ENCODE results near the gene CAPN2. TPM values are rescaled to one million over a fixed set of nuclear protein-coding genes. Genes with fewer than 3 reads are reported as not detected.

Gene CAPN2
- total RNA-seq, 2 donors from 2014 or later = 218 to 220 TPM

DNA sequence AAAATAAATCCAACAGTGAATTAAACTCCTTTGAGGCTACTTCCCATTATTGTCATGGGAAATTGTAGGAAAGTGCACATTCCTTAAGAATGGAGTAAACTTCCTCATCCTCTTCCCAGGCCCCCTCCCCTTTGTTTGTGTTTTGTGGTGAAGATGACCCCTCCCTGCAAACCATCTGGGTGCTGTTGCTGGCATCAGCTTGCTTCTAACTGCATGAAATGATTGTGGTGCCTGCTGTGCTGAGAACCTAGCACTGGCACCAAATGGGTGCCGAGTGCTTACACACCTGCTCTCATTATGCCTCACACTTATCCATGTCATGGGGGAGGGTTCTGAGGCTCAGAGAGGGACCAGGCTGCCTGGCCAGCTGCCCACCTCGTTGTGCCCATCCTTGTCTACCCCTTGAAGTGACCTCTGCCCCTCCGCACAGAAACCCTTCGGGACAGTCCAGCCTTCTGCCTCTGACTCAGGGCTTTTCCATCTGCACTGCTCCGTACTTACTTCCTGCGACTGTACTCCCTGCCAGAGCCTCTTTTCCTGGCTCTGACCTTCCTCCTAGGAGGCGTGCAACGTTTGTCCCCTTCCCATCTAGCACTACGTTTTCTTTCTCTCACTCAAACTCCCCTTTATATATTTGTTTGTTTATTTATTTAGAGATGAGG is 30.6 kb downstream of the CAPN2 start:
- H3K27ac Mint-ChIP-seq = peak overlapping the region; percentile 79
- no peaks in the 10 kb centered on the region for H3K9me3 ChIP-seq (ENCODE audit: control insufficient read depth, low read length, poor library complexity, severe bottlenecking)
- ATAC-seq (no peak), DNase-seq (no peak)
- peaks cover 6% of the 10 kb centered on the region for H3K36me3 Mint-ChIP-seq (ENCODE audit: low read depth)
- H3K4me1 Mint-ChIP-seq = peaks cover 21% of the 10 kb centered on the region
- H3K27me3 Mint-ChIP-seq = no peaks in the 10 kb centered on the region
- H3K4me3 Mint-ChIP-seq = no peak overlapping the region

DNA sequence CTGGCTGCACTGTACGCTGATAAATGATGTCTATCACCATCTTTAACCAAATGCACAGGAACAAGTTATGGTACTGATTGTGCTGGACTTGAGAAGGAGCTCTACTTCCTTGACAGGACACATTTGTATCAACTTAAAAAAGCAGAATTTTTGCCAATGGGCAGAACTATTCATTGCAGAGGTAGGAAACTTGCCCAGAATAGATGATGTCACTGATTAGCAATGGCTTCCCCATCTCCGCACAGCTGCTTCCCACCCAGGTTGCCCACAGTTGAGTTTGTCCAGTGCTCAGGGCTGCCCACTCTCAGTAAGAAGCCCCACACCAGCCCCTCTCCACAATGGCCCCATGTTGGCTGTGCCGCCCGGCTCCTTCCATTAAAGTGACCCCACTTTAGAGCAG is 33.4 kb downstream of the CAPN2 start:
- Mint-ChIP-seq H3K4me3 (no peak overlapping the region), H3K27ac (no peak overlapping the region), H3K4me1 (peaks cover 30% of the 10 kb centered on the region), H3K27me3 (no peaks in the 10 kb centered on the region), H3K36me3 (ENCODE audit: low read depth) (peaks cover 8% of the 10 kb centered on the region)
- no peaks in the 10 kb centered on the region for H3K9me3 ChIP-seq (ENCODE audit: control insufficient read depth, low read length, poor library complexity, severe bottlenecking)
- DNase-seq = no peak
- no peak for ATAC-seq

GRCh38 chr1:223747838-223748335 is 35.5 kb downstream of the CAPN2 start:
- H3K4me3 Mint-ChIP-seq = peak overlapping the region; percentile 75

DNA sequence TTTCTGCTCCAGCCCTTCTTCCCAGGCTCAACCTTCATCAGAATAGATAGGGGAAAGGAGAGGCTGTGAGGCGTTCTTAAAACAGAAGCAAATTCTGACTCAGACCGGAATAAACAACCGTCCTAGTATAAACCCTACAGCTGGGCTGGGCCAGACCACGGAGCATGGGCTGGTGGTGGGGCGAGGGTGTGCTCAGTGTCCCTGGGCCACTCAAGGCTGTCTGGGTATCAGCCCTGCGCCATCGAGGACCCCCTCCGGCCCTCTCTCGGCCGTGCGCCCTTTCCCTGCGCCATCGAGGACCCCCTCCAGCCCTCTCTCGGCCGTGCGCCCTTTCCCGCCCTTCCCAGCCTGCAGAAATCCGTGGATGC is 36.0 kb downstream of the CAPN2 start:
- ATAC-seq = no peak
- Mint-ChIP-seq H3K4me3 (peak overlapping the region; percentile 85), H3K36me3 (ENCODE audit: low read depth) (peaks cover 14% of the 10 kb centered on the region), H3K27me3 (no peaks in the 10 kb centered on the region), H3K27ac (peak overlapping the region; percentile 79), H3K4me1 (peaks cover 31% of the 10 kb centered on the region)
- DNase-seq = no peak
- no peaks in the 10 kb centered on the region for H3K9me3 ChIP-seq (ENCODE audit: control insufficient read depth, low read length, poor library complexity, severe bottlenecking)

More at GRCh38 chr1:223747838-223748335, 35.5 kb downstream of the CAPN2 start:
- no peaks in the 10 kb centered on the region for H3K9me3 ChIP-seq (ENCODE audit: control insufficient read depth, low read length, poor library complexity, severe bottlenecking)
- ATAC-seq (no peak), DNase-seq (no peak)
- Mint-ChIP-seq H3K4me1 (peaks cover 28% of the 10 kb centered on the region), H3K27ac (peak overlapping the region; percentile 79), H3K27me3 (no peaks in the 10 kb centered on the region), H3K36me3 (ENCODE audit: low read depth) (peaks cover 11% of the 10 kb centered on the region)

DNA sequence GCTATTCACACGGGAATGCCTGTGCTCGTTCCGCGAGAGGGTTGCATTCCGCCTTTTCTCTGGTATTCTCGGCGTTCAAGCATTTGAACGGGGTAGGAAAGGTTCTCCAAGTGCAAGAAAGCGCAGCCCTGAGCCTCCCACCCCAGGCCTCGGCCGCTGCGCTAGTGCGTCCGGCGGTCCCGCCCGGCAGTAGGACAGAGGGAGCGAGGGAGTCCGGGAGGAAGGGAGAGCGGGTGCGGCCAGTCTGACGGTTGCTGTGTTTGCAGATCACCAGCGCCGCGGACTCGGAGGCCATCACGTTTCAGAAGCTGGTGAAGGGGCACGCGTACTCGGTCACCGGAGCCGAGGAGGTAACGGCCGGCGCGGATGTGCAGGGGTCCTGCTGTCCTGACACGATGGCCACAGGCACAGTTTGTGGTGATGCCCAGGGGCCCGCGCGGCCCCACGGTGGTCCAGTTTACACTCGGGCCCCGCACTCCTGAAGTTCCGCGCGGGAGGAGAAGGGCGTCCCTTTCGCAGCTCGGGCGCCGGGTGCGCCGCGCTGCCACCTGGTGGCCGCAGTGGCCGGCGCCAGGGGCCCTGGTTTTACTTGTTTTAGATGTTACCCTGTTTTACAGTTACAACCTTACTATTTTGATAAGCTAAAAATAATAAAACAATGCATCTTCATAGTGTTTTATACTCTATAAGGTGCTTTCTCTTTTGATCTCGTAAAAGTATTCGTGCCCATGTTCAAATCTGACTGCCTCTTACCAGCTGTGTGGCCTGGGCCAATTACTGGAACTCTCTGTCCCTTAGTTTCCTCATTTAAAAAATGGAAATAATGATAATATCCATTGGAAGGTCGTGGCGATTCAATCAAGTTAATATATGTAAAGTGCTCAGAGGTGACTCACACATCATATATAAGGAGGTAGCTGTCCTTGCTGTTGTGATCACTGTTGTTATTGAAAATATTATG is 36.7 kb downstream of the CAPN2 start:
- DNase-seq = peak; percentile 56 to 65 (median 64)
- Mint-ChIP-seq H3K27me3 (no peaks in the 10 kb centered on the region), H3K36me3 (ENCODE audit: low read depth) (peaks cover 14% of the 10 kb centered on the region), H3K4me3 (peak overlapping the region; percentile 85), H3K4me1 (peaks cover 25% of the 10 kb centered on the region), H3K27ac (peak overlapping the region; percentile 79)
- ATAC-seq = peak; percentile 84
- H3K9me3 ChIP-seq (ENCODE audit: control insufficient read depth, low read length, poor library complexity, severe bottlenecking) = no peaks in the 10 kb centered on the region

GRCh38 chr1:223750730-223751570 is 38.6 kb downstream of the CAPN2 start:
- peaks cover 16% of the 10 kb centered on the region for H3K36me3 Mint-ChIP-seq (ENCODE audit: low read depth)
- H3K4me3 Mint-ChIP-seq = no peak overlapping the region
- H3K9me3 ChIP-seq (ENCODE audit: control insufficient read depth, low read length, poor library complexity, severe bottlenecking) = no peaks in the 10 kb centered on the region
- ATAC-seq = no peak
- H3K4me1 Mint-ChIP-seq = peaks cover 27% of the 10 kb centered on the region
- no peak for DNase-seq
- no peaks in the 10 kb centered on the region for H3K27me3 Mint-ChIP-seq
- H3K27ac Mint-ChIP-seq = no peak overlapping the region

GRCh38 chr1:223751696-223752095 is 39.4 kb downstream of the CAPN2 start:
- H3K27ac Mint-ChIP-seq = no peak overlapping the region
- no peak for ATAC-seq
- no peak for DNase-seq
- H3K27me3 Mint-ChIP-seq = no peaks in the 10 kb centered on the region
- H3K4me1 Mint-ChIP-seq = peaks cover 27% of the 10 kb centered on the region
- H3K36me3 Mint-ChIP-seq (ENCODE audit: low read depth) = peaks cover 16% of the 10 kb centered on the region
- H3K9me3 ChIP-seq (ENCODE audit: control insufficient read depth, low read length, poor library complexity, severe bottlenecking) = no peaks in the 10 kb centered on the region
- H3K4me3 Mint-ChIP-seq = no peak overlapping the region

GRCh38 chr1:223752721-223753515 is 40.6 kb downstream of the CAPN2 start:
- H3K4me1 Mint-ChIP-seq = peaks cover 18% of the 10 kb centered on the region
- H3K9me3 ChIP-seq (ENCODE audit: control insufficient read depth, low read length, poor library complexity, severe bottlenecking) = no peaks in the 10 kb centered on the region
- peaks cover 10% of the 10 kb centered on the region for H3K36me3 Mint-ChIP-seq (ENCODE audit: low read depth)
- no peak for ATAC-seq
- H3K27me3 Mint-ChIP-seq = no peaks in the 10 kb centered on the region
- no peak for DNase-seq
- H3K27ac Mint-ChIP-seq = no peak overlapping the region
- H3K4me3 Mint-ChIP-seq = no peak overlapping the region

GRCh38 chr1:223754681-223755431 is 42.5 kb downstream of the CAPN2 start:
- H3K27ac Mint-ChIP-seq = no peak overlapping the region
- H3K9me3 ChIP-seq (ENCODE audit: control insufficient read depth, low read length, poor library complexity, severe bottlenecking) = no peaks in the 10 kb centered on the region
- no peak for DNase-seq
- ATAC-seq = no peak
- peaks cover 12% of the 10 kb centered on the region for H3K4me1 Mint-ChIP-seq
- no peak overlapping the region for H3K4me3 Mint-ChIP-seq
- no peaks in the 10 kb centered on the region for H3K27me3 Mint-ChIP-seq
- peaks cover 11% of the 10 kb centered on the region for H3K36me3 Mint-ChIP-seq (ENCODE audit: low read depth)

DNA sequence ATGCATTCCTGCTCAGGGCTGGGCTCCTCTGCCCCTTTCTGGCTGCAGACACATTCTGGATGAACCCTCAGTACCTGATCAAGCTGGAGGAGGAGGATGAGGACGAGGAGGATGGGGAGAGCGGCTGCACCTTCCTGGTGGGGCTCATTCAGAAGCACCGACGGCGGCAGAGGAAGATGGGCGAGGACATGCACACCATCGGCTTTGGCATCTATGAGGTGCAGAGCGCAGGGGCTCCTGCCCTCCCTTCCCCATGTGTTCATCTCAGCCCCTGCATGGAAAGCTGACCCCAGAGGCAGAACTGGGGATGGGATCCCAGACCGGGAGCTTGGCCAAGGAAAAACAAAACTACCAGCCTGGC is 43.1 kb downstream of the CAPN2 start:
- H3K27me3 Mint-ChIP-seq = no peaks in the 10 kb centered on the region
- H3K4me3 Mint-ChIP-seq = no peak overlapping the region
- DNase-seq = no peak
- no peaks in the 10 kb centered on the region for H3K9me3 ChIP-seq (ENCODE audit: control insufficient read depth, low read length, poor library complexity, severe bottlenecking)
- no peak for ATAC-seq
- H3K27ac Mint-ChIP-seq = no peak overlapping the region
- peaks cover 11% of the 10 kb centered on the region for H3K4me1 Mint-ChIP-seq
- H3K36me3 Mint-ChIP-seq (ENCODE audit: low read depth) = peaks cover 13% of the 10 kb centered on the region

DNA sequence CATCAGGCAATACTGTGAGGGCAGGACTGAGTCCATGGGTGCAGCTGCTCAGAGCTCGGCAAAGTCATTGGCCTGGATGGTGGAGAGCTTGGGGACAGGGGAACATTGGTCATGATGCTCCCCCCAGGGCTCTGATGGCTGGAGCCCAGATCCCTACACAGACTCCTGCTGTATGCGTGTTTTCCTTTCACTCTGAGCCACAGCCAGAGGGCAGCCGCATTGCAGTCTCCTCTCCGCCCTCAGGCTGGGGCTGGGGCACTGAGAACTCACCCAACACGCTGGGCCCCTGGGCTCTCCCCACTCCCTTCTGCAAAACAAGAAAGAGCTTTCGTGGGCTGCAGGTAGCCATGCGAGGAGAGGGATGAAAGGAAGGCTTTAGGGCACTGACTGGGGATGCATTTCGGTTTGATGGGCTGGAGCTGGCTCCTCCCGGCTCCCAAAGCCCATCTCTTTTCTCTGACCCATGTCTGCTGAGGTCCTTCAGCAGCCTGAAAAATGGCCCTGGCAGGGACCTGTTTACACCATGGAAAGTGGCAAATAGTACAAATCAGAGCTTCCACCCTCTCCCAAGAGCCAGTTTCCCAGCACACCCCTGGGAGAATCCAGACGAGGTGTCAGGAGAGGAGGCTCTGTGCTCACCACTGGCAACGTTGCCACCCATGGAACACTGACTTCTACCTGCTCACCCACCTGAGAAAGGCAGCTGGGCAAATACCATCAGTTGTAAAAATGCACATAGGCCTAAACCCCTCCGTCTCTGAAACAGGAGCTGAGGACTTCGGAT is 43.8 kb downstream of the CAPN2 start:
- H3K9me3 ChIP-seq (ENCODE audit: control insufficient read depth, low read length, poor library complexity, severe bottlenecking) = no peaks in the 10 kb centered on the region
- no peak overlapping the region for H3K27ac Mint-ChIP-seq
- peaks cover 10% of the 10 kb centered on the region for H3K36me3 Mint-ChIP-seq (ENCODE audit: low read depth)
- peaks cover 11% of the 10 kb centered on the region for H3K4me1 Mint-ChIP-seq
- no peaks in the 10 kb centered on the region for H3K27me3 Mint-ChIP-seq
- peak; percentile 6 for ATAC-seq
- H3K4me3 Mint-ChIP-seq = no peak overlapping the region
- no peak for DNase-seq
